H54 (cell line): ENCODE results near the gene ACSL4.

Experiments
- DNase-seq: peaks from one replicate; pipeline ENCODE4 v3.0.0; 2011; ENCODE audit warnings: low spot score, mixed read lengths; ENCODE audit not compliant: insufficient read length
- FAIRE-seq: peaks from 3 replicates; lab custom pipeline; 2011; peaks lifted over from hg19 to GRCh38; lab: Jason Lieb, UNC
- POLR2A ChIP-seq: IDR thresholded peaks from 2 replicates; pipeline ENCODE4 v1.6.1; 2011; ENCODE audit warnings: low read depth, mild to moderate bottlenecking, low read length

ACSL4 gene

DNA sequence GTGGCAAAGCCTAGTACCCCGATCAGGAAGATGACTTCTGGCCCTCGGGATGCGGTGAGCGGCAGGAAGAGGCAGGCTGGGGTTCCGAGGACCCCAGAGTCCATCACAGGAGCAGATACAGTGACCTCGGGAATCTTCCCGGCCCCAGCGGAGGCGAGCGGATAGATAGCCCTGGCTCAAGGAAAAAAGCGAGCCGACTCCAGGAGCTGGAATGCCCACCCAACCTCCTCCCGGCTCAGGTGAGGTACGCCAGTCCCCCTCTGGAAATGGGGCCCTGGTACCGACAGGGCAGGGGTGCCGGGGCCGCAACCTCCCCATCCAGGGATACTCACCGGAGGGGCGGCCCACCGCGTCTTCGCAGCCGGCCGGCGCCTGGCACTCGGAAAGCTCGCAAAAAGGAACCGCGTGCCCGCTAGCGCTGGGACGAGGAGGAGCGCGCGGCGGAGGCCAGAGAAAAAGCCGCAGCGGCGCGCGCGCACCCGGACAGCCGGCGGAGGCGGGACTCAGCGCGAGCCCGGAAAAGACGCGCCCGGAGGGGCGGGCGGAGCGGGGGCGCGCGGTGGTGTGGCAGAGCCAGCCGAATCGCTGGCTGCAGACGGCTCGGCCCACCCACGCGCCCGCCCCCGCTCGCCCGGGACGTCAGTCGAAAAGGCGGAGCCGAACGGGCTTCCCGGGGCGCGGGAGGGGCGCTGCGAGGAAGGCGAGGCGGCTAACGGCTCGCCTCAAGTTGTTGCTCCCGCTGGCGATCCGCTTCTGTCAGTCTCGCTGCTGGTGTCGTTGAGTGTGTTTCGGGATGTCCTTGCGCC, at the start of gene ACSL4:
Gene ACSL4, minus strand, starts transcription at position 451 of the 806 bp plus-strand sequence. CDS start 49,894 bp downstream, outside the sequence.
- peak; percentile 56 for DNase-seq
- TF ChIP-seq POLR2A = peak; percentile 69
- FAIRE-seq = no peak

GRCh38 chrX:109777749-109778148, 44.7 kb upstream of the ACSL4 start:
- no peak for TF ChIP-seq POLR2A
- DNase-seq = no peak
- no peak for FAIRE-seq

DNA sequence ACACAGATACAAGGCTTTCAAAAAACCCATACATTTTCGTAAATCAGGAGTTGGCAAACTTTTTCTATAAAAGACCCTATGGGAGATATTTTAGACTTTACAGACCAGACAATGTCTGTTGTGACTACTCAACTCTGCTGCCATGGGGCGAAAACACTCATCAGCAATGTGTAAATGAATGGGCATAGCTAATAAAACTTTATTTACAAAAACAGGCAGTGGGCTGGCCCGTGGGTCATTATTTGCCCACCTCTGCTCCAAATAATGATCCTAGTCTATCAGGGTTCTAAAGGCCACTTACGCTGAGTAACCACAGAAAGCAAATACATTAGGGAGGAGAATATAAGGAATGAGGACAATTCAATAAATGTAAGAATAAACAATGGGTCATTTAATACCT, 43.9 kb upstream of the ACSL4 start:
- no peak for DNase-seq
- no peak for FAIRE-seq
- TF ChIP-seq POLR2A = no peak

GRCh38 chrX:109776432-109776831, 43.4 kb upstream of the ACSL4 start:
- DNase-seq = no peak
- no peak for FAIRE-seq
- TF ChIP-seq POLR2A = no peak

GRCh38 chrX:109775386-109775785, 42.3 kb upstream of the ACSL4 start:
- no peak for TF ChIP-seq POLR2A
- FAIRE-seq = no peak
- DNase-seq = no peak

DNA sequence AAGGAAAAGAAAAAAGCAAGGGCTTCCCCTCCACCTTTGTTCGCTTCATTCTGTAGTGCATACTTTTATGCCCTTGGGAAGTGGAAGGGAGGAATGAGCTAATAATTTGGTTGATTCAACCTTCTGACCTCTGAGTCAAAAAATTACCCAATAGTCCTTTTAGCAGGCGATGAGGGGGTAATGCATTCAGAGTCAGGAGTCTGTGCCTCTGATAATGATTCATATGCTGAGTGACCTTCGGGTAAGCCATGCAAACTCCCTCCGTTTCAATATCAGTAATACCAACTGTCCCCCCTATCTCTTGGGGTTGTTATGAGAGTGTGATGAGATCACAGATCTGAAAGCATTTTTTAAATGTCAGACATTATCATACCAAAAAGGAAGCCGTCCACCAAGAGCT, 41.6 kb upstream of the ACSL4 start:
- DNase-seq (peak; percentile 24), FAIRE-seq (peak; percentile 78)
- TF ChIP-seq POLR2A = no peak

DNA sequence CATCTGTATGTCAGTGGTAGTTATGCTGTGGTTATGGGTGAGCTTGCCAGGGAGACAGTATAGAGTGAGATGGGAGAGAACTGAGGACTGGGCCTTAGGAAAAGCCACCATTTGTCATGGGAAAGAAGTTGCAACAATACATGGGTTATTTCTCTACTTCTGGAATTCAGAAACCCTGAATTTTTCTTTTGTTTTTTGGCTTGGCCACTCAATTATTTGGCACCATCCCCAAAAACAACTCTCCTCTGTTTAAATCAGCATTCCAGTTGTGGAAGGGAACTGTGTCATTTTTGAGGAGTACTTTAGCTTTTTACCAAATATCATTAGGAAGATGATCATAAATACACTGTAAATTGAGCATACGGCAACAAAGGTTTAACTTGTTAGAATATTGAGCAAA, 41.1 kb upstream of the ACSL4 start:
- FAIRE-seq (no peak), DNase-seq (no peak)
- no peak for TF ChIP-seq POLR2A

DNA sequence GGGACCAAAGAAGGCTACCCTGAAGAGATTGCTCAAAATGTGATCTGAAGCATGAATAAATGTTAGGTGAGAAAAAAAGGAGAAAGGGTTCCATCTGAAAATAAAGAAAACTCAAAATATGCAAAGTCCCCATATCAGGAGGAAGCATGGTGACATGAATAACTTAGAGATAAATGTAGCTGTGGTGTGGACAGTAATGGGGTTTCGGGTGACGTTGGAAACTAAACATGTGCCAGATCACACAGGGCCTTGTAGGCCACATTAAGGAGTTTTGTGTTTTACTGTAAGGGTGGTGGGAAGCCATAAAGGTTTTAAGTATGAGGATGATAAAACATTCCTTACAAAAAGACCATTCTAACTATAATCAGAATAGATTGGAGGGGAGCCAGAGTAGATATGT, 40.3 kb upstream of the ACSL4 start:
- no peak for DNase-seq
- FAIRE-seq = no peak
- no peak for TF ChIP-seq POLR2A

DNA sequence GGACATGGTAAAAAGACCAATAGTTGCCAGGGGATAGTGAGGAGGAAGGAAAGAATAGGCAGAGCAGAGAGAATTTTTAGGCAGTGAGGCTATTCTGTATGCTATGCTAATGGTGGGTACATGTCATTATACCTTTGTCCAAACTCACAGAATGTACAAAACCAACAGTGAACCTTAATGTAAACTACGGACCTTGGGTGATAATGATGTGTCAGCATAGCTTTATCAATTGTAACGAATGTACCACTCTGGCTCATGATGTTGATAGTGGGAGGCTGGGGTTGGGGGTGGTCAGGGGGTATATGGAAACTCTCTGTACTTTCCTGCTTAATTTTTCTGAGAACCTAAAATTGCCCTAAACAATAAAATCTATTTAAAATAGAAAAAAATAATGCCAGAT, 37.7 kb upstream of the ACSL4 start:
- no peak for TF ChIP-seq POLR2A
- DNase-seq (no peak), FAIRE-seq (no peak)

- TF ChIP-seq POLR2A = no peak
- DNase-seq = no peak
- FAIRE-seq = no peak
Observed at GRCh38 chrX:109760922-109761250, 27.8 kb upstream of the ACSL4 start.

GRCh38 chrX:109760209-109760921, 27.3 kb upstream of the ACSL4 start:
- FAIRE-seq = no peak
- no peak for TF ChIP-seq POLR2A
- no peak for DNase-seq

DNA sequence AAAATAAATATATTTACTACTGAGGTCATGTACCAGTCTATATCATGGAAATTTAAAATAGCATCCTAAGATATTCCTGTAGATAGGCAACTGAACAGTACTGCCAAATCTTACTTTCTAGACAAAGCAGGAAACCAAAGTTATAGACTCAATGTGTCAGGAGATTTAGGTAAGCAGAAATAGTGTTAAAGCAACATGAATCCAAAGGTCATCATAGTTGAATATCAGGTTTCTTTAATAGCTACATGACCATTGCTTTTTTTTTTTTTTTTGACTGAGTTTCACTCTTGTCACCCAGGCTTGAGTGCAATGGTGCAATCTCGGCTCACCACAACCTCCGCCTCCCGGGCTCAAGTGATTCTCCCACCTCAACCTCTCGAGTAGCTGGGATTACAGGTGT, 20.2 kb upstream of the ACSL4 start:
- FAIRE-seq = no peak
- TF ChIP-seq POLR2A = no peak
- DNase-seq = no peak

- no peak for TF ChIP-seq POLR2A
- no peak for FAIRE-seq
- DNase-seq = no peak
Observed at GRCh38 chrX:109751698-109752097, 18.6 kb upstream of the ACSL4 start.

GRCh38 chrX:109749207-109749606, 16.1 kb upstream of the ACSL4 start:
- no peak for FAIRE-seq
- TF ChIP-seq POLR2A = no peak

GRCh38 chrX:109747681-109748080, 14.6 kb upstream of the ACSL4 start:
- TF ChIP-seq POLR2A = no peak
- FAIRE-seq = no peak
- no peak for DNase-seq

More at GRCh38 chrX:109749207-109749606, 16.1 kb upstream of the ACSL4 start:
- no peak for DNase-seq
